Karpas-422 (cell line): ENCODE data around the gene IFNAR2. TPM values are rescaled to one million over a fixed set of nuclear protein-coding genes. Genes with fewer than 3 reads are reported as not detected.

ENCODE experiments used
- DNase-seq: peaks from one replicate; pipeline ENCODE4 v3.0.0-alpha.2; 2015
- H2AFZ ChIP-seq: fragments of 200-600 bp; sonication (generic); 2 replicates; pipeline ENCODE4 v1.6.1; 2014; ENCODE audit warnings: antibody characterized with exemption, low read length, mixed read lengths
- H3K27ac ChIP-seq: fragments of 200-600 bp; sonication (generic); 2 replicates; pipeline ENCODE4 v1.5.1; 2014; ENCODE audit warnings: mild to moderate bottlenecking, low read length, moderate library complexity
- H3K27me3 ChIP-seq: fragments of 200-600 bp; sonication (generic); 2 replicates; pipeline ENCODE4 v1.6.1; 2014; ENCODE audit warnings: low read length, mixed read lengths
- H3K36me3 ChIP-seq: fragments of 200-600 bp; sonication (generic); 2 replicates; pipeline ENCODE4 v1.6.1; 2014; ENCODE audit warnings: low read length, mixed read lengths; ENCODE audit not compliant: insufficient read depth
- H3K4me1 ChIP-seq: fragments of 200-600 bp; sonication (generic); 2 replicates; pipeline ENCODE4 v1.6.1; 2014; ENCODE audit warnings: mild to moderate bottlenecking, low read length, mixed read lengths
- H3K4me2 ChIP-seq: fragments of 200-600 bp; sonication (generic); 2 replicates; pipeline ENCODE4 v1.6.1; 2014; ENCODE audit warnings: low read length, low read depth, mild to moderate bottlenecking; ENCODE audit not compliant: poor library complexity, severe bottlenecking
- H3K4me3 ChIP-seq: fragments of 200-600 bp; sonication (generic); 2 replicates; pipeline ENCODE4 v1.5.1; 2014; ENCODE audit warnings: mild to moderate bottlenecking, antibody characterized with exemption, low read length, mixed read lengths
- H3K79me2 ChIP-seq: fragments of 200-600 bp; sonication (generic); 2 replicates; pipeline ENCODE4 v1.6.1; 2014; ENCODE audit warnings: mild to moderate bottlenecking, low read length, mixed read lengths
- H3K9ac ChIP-seq: fragments of 200-600 bp; sonication (generic); 2 replicates; pipeline ENCODE4 v1.6.0; 2014; ENCODE audit warnings: low read length
- H3K9me2 ChIP-seq: fragments of 200-600 bp; sonication (generic), shearing (Covaris generic); replicated peaks from 2 replicates; pipeline ENCODE4 v1.6.0; 2014; ENCODE audit warnings: mild to moderate bottlenecking, low read length, moderate library complexity; ENCODE audit not compliant: insufficient read depth
- H3K9me3 ChIP-seq: fragments of 300-700, 200-600 bp; sonication (generic); 2 replicates; pipeline ENCODE4 v1.6.1; 2014; ENCODE audit warnings: low read length, mixed read lengths
- H4K20me1 ChIP-seq: fragments of 200-600 bp; sonication (generic); 2 replicates; pipeline ENCODE4 v1.6.1; 2014; ENCODE audit warnings: mild to moderate bottlenecking, antibody characterized with exemption, low read length, low read depth; ENCODE audit not compliant: insufficient read depth
- total RNA-seq: library from RNA; depleted of rRNA; stranded (reverse); fragments of >200 nt; shearing (Covaris generic); gene quantifications from 2 replicates; pipeline ENCODE4 v1.2.3, GENCODE V29; 2014; ENCODE audit warnings: low replicate concordance

The IFNAR2 gene
- total RNA-seq, 1 experiment from 2014 or later: 25.3 TPM

- no peaks in the 10 kb centered on the region for H4K20me1 ChIP-seq
- H3K79me2 ChIP-seq: no peaks in the 10 kb centered on the region
- no peak overlapping the region for H3K27ac ChIP-seq
- no peaks in the 10 kb centered on the region for H3K27me3 ChIP-seq
- H2AFZ ChIP-seq: no peak overlapping the region
- no peaks in the 10 kb centered on the region for H3K9me3 ChIP-seq
- DNase-seq: no peak
- no peak overlapping the region for H3K9ac ChIP-seq
- H3K4me3 ChIP-seq: no peak overlapping the region
- peaks cover 41% of the 10 kb centered on the region for H3K4me1 ChIP-seq
- H3K36me3 ChIP-seq: no peaks in the 10 kb centered on the region
- no peak overlapping the region for H3K4me2 ChIP-seq
- no peaks in the 10 kb centered on the region for H3K9me2 ChIP-seq
Observed at GRCh38 chr21:33208534-33208933, 21.2 kb upstream of the IFNAR2 start.

- H3K4me2 ChIP-seq: no peak overlapping the region
- no peaks in the 10 kb centered on the region for H3K9me3 ChIP-seq
- no peaks in the 10 kb centered on the region for H4K20me1 ChIP-seq
- no peaks in the 10 kb centered on the region for H3K36me3 ChIP-seq
- no peak overlapping the region for H3K9ac ChIP-seq
- DNase-seq: no peak
- no peak overlapping the region for H3K27ac ChIP-seq
- H3K79me2 ChIP-seq: no peaks in the 10 kb centered on the region
- no peak overlapping the region for H3K4me3 ChIP-seq
- H3K4me1 ChIP-seq: peaks cover 39% of the 10 kb centered on the region
- no peak overlapping the region for H2AFZ ChIP-seq
- H3K27me3 ChIP-seq: no peaks in the 10 kb centered on the region
- no peaks in the 10 kb centered on the region for H3K9me2 ChIP-seq
Observed at GRCh38 chr21:33211305-33211704, 18.4 kb upstream of the IFNAR2 start.

DNA sequence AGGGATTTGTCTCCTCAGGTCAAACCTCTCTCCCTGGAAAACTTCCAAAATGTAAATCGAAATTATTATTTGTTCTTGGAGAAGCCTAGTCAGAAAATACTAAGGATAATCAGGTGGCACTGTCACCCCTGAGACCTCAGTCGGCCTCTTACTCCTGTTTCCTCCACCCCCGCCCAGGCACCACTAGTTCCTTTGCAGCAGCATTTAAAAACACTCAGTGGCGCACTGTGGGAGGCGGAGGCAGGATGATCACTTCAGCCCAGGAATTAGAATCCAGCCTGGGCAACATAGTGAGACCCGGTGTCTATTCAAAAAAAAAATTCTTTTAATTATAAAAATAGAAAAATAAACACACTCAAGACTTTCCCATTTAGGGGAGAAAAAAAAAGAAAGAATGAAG, 18.0 kb upstream of the IFNAR2 start:
- Histone ChIP-seq H3K9ac (no peak overlapping the region), H3K4me1 (peaks cover 43% of the 10 kb centered on the region), H3K4me2 (no peak overlapping the region), H3K9me3 (no peaks in the 10 kb centered on the region), H3K27ac (no peak overlapping the region), H3K27me3 (no peaks in the 10 kb centered on the region), H3K9me2 (no peaks in the 10 kb centered on the region), H3K36me3 (no peaks in the 10 kb centered on the region), H3K79me2 (no peaks in the 10 kb centered on the region), H2AFZ (no peak overlapping the region), H3K4me3 (no peak overlapping the region), H4K20me1 (no peaks in the 10 kb centered on the region)
- no peak for DNase-seq

DNA sequence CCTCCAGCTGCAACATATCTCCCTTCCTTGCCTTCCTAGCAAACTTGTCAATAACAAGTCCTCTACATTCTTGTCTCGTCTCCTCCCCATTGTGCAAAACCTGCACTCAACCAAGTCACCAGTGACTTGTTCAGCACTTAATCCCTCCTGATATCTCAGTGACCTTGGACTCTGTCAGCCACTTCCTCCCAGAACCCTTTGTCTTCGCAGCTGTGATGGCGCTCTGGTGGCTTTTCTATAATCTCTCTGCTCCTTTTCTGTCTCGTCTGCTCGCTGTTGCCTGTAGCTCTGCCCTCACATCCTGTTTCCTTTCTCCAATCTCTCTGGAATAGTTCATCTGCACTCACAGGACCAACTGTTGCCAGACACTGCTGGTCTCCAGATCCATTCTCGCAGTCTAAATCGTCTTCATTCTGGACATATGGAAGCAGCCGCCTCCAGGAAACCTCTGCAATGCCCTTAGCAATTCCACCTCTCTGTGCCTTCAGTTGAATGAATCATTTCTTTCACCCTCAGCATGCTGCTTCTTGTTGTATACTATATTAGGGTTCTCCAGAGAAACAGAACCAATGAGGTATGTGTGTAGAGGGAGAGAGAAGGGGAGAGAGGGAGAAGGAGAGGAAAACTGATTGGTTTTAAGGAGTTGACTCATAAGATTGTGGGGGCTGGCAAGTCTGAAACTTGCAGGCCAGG, 17.4 kb upstream of the IFNAR2 start:
- Histone ChIP-seq H4K20me1 (no peaks in the 10 kb centered on the region), H3K9me2 (no peaks in the 10 kb centered on the region), H2AFZ (peak overlapping the region; percentile 55; the same call in 1 of the 2 replicates), H3K79me2 (no peaks in the 10 kb centered on the region), H3K27me3 (no peaks in the 10 kb centered on the region), H3K4me1 (peaks cover 44% of the 10 kb centered on the region), H3K4me3 (no peak overlapping the region), H3K27ac (peak overlapping the region; percentile 3; the same call in 1 of the 2 replicates), H3K4me2 (no peak overlapping the region), H3K9ac (no peak overlapping the region), H3K9me3 (no peaks in the 10 kb centered on the region), H3K36me3 (no peaks in the 10 kb centered on the region)
- DNase-seq: no peak

DNA sequence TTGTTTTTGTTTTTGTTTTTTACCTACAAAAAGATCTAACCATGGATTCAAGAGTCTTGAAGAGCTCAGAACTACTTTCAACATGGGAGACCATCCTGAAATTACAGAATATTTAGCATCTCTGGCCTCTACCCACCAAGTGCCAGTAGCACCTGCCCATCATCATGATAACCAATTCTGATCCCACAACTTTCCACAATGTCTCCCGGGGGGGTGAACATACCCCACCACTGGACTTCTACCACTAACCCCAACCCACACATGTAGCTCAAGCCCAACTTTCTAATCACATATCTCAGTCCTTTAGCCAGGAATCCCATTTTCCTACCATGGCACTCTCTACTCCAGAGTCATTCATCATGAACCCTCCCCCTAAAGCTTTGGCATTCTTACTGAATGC, 15.7 kb upstream of the IFNAR2 start:
- no peaks in the 10 kb centered on the region for H3K27me3 ChIP-seq
- no peak overlapping the region for H3K4me2 ChIP-seq
- H3K9me3 ChIP-seq: no peaks in the 10 kb centered on the region
- H3K4me3 ChIP-seq: no peak overlapping the region
- no peak overlapping the region for H2AFZ ChIP-seq
- no peak overlapping the region for H3K9ac ChIP-seq
- no peaks in the 10 kb centered on the region for H3K36me3 ChIP-seq
- no peaks in the 10 kb centered on the region for H3K9me2 ChIP-seq
- peaks cover 37% of the 10 kb centered on the region for H3K4me1 ChIP-seq
- DNase-seq: no peak
- no peak overlapping the region for H3K27ac ChIP-seq
- H3K79me2 ChIP-seq: no peaks in the 10 kb centered on the region
- no peaks in the 10 kb centered on the region for H4K20me1 ChIP-seq

DNA sequence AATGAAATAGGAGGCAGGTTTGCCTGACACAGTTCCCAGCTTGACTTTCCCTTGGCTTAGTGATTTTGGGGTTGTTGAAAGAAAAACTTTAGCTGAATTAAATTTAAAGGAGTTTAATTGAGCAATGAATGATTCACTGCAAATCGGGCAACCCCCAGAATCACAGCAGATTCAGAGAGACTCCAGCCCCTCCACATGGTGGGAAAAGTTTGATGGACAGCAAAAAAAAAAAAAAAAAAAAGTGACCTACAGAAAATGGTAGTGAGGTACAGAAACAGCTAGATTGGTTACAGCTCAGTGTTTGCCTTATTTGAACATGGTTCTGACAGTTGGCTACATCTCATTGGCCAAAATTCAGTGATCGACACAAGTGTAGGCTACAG, 12.6 kb upstream of the IFNAR2 start:
- Histone ChIP-seq H4K20me1 (no peaks in the 10 kb centered on the region), H3K9me3 (no peaks in the 10 kb centered on the region), H2AFZ (no peak overlapping the region), H3K79me2 (no peaks in the 10 kb centered on the region), H3K4me1 (peaks cover 31% of the 10 kb centered on the region), H3K9ac (no peak overlapping the region), H3K9me2 (no peaks in the 10 kb centered on the region), H3K36me3 (no peaks in the 10 kb centered on the region), H3K4me3 (no peak overlapping the region), H3K27ac (peak overlapping the region; percentile 90), H3K27me3 (no peaks in the 10 kb centered on the region), H3K4me2 (no peak overlapping the region)
- DNase-seq: no peak

- H3K4me1 ChIP-seq: peaks cover 26% of the 10 kb centered on the region
Observed at GRCh38 chr21:33219300-33219699, 10.4 kb upstream of the IFNAR2 start.

DNA sequence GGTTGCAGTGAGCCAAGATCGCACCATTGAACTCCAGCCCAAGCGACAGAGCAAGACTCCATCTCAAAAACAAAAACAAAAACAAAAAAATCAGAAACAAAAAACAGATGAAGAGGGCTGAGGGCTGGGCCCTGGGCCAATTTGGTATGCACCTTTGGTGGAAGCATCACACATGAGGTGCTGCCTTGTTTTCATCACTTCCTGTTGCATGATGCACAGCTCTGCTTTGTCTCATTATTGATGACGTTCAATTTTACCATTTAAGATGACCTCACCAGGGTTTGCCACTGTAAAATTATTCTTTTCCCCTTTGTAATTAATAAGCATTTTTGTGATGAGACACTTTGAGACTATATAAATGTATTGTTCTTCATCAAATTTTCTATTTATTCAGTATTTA, 9.8 kb upstream of the IFNAR2 start:
- Histone ChIP-seq H3K9me3 (no peaks in the 10 kb centered on the region), H3K9me2 (no peaks in the 10 kb centered on the region), H3K9ac (no peak overlapping the region), H3K27me3 (no peaks in the 10 kb centered on the region), H3K4me3 (no peak overlapping the region), H3K36me3 (no peaks in the 10 kb centered on the region), H3K79me2 (no peaks in the 10 kb centered on the region), H3K27ac (no peak overlapping the region), H3K4me1 (peaks cover 21% of the 10 kb centered on the region), H4K20me1 (no peaks in the 10 kb centered on the region), H2AFZ (no peak overlapping the region), H3K4me2 (no peak overlapping the region)
- no peak for DNase-seq

More at GRCh38 chr21:33219300-33219699, 10.4 kb upstream of the IFNAR2 start:
- Histone ChIP-seq H3K9ac (no peak overlapping the region), H2AFZ (no peak overlapping the region), H3K9me2 (no peaks in the 10 kb centered on the region), H4K20me1 (no peaks in the 10 kb centered on the region), H3K4me3 (no peak overlapping the region), H3K27me3 (no peaks in the 10 kb centered on the region), H3K4me2 (no peak overlapping the region), H3K36me3 (no peaks in the 10 kb centered on the region), H3K27ac (no peak overlapping the region), H3K9me3 (no peaks in the 10 kb centered on the region), H3K79me2 (no peaks in the 10 kb centered on the region)
- DNase-seq: no peak
